ENCODE measurements around the gene METAP1D. TPM values are rescaled to one million over a fixed set of nuclear protein-coding genes. Genes with fewer than 3 reads are reported as not detected.

METAP1D gene
- total RNA-seq, 1 donor from 2014 or later = 2.5 TPM

DNA sequence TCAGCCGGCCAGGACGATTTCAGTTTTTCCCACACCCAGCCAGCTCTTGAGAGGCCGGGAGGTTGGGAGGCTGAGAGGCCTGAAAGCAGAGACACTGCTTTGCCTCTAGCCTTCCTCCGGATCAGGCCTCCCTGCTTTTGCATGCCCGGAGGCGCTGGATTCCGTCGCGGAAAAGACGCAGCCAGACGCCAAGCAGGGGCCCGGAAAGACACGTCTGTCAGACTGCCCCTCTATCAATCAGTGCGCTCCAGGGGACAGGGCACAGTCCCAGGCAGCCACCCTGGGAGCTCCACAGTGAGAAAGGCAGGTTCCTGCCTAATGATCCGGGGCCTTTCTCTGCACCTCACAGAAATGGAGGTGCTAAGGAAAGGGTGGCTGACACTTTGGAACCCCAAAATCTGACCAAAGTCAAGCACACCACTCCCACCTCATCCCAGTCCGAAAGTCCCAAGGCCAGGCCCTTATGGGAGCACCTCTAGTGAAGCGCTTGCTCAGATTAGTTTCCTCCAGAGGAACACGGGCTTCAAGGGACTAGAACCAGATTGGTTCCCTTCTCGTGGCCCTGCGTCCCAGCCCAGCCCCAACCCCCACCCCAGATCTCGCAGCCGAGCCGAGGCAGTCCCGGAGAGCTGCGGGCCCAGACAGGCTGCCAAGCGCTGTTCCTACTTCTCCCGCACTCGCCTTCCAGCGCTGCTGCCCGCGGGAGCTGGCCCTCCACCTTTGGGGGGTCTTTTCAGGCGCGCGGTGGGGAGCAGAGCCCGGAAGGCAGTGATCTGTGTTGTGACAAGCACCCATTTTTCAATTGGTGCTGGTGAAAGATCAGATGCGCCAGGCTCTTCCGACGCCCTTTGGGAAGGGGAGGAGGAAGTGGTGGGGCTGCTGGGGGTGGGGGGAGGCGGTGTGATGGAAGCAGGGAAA, 90.5 kb downstream of the METAP1D start:
- no peak for DNase-seq (ENCODE audit: extremely low read depth, low read depth, low spot score)

DNA sequence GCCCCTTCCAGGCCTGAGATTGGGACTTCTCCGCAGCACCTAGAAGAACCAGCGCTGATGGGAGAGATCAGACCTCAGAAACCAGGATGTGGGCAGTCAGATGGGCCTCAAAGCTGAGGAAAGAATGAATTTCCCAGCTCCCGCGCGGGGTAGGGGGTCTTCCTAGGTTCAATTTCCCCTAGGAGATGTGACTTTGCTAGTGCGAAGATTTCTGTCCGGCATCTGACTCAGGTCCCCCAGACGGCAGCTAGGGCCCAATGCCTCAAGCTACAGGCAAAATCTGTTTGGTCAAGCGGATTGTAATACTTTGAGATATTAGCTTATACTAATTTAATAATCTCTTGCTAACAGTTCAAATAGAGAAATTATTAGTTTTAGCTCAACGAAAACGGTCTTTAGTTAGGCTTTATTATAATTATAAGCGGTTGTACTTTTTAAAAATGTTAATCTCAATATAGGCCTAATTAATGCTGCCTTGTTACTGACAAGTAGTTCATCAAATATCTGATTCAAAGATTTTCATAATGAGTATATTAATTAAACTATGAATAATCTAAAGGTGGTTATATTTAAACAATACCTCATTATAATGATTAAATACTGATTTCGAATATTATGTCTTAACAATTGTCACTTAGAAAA, 91.4 kb downstream of the METAP1D start:
- DNase-seq (ENCODE audit: extremely low read depth, low read depth, low spot score) = no peak

DNA sequence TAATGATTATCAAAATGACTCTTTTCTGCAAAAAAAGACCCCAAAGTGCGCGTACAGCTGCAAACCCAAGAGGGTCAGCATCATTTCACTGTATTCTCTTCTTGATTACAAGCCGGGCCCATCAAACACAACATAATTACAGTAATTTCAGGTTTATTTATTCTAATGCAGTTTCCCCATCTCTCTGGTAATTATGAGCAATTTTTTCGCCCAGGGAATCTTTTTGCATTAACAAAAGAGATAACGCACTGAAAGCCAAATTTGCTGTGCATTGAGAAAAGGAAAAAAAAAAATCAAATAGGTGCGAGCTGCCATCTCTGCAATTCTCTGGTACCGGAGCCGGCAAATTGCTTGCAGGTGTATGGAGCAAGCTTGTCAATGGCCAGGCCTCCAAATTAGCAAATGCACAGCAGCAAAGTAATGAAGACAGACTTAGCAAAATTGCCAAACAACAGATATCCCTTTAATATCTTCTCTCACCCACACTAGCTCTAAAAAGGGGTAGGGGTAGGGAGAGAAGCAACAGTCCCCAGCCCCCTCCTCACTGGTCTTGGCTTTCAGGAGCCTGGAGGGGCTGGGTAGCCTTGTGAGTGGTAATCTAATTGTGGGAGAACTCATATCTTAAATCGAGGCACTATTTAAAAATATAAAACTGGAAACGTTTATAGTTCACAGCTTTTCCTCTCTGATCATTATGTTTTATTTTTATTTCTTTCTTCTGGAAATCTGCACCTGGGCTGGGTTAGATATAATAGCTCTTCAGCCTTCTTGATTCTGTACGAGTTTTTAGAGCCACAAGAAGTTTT, 92.2 kb downstream of the METAP1D start:
- DNase-seq (ENCODE audit: extremely low read depth, low read depth, low spot score) = no peak

DNA sequence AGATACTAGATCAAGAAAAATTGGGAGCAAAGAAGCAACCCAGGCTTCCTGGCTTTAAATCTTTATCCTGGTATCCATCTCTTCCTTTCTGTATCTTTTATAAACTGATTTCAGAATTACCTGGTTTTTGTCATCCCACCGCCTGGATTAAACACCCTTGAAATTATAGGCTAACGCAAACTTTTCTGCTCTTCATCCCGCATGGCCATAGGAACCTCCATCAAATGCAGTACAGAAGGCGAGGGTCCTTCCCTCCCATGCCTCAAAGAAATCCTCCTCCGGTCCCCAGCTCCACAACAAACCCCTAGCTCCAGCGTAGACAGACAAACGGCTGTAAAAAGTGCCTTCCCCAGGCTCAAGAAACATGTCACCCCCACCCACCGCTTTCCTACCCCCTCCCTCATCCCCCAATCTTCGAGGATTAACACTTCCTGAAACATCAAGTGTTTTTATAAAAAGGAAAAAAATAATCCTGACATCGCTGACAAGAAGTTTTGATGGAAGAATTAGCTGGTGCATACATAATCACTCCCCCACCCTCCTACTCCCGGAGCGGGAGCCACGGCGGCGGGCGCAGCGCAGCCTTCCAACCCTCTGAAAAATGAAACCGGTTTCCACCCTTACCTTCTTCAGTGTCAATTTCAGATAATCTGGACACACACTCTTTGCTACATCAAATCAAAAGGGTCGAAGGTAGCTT, 93.1 kb downstream of the METAP1D start:
- no peak for DNase-seq (ENCODE audit: extremely low read depth, low read depth, low spot score)

DNA sequence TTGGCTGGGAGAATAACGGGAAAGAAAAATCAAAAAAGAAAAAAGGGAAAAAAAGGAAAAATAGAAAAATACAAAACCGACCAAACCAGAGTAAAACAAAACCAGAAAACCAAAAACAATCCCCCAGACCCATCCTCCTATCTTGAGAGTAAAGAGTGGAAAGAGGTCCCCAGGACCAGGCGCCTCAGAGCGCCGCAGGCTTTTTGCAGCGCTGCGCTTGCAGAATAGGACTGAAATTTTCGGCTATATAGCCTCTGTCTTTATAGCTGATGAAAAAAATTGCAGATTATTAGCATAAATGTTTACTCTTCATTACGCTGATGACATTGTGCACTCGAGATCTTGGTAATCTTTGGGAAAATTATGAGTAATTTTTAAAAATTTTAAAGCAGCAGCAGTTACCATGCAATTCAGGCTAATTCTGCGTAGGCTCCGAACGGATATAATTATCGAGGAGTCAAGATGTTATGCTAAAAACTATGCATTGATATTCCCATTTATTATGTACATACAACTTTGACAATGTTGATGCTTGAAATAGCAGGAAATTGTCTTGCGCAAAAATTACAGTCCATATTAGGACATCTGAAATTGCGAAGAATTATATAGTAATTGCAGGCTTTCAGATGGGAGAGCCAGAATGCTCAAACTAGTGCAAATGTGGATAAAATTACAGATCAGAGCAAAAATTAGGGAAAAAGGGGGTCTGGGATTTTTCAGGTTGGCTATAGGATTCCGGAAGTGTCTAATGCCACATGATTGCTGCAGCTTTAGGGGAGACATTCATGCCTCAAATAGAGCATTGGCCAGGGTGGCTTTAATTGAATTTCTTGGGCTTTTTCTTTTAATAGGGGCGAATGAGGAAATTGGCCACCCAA, 93.9 kb downstream of the METAP1D start:
- DNase-seq (ENCODE audit: extremely low read depth, low read depth, low spot score) = no peak

DNA sequence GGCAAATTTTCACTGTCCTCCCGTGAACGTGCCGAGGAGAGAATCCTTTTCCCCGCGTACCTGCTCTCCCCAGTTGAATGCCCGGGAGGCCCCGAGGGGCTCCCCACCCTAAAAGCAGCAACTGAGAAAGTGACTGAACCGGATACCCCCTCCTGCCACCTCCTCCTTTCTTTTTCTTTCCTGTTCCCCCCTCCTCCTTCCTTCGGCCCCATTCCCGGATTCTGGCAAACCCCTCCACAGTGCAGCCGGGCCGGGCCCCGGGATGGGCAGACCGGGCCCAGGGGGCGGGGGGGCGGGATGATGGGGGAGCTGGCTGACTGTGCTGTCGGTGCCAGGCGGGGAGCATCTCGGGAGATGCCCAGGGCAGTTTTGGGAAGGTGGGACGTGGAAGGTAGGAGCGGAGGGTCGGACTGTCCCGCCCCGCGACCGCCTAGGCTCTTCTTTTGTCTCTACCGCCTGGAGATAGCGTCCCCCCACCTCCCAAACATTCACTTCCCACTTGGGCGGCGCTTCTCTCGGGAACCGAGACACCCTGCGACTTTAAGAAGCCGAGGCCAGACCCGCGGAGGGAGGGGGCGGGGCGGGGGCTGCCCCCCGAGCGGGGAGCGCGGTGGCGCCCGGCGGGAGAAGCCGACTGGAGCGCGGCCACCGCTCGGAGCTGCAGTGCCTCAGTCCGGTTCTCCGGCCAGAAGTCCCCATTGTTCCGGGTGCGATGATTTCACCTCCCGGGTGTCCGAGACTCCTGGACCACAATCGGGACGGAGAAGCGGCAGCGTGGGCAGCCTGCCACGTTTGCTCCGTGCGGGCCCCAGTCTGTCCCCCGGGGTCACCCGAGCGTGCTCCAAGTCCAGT, 94.8 kb downstream of the METAP1D start:
- no peak for DNase-seq (ENCODE audit: extremely low read depth, low read depth, low spot score)

DNA sequence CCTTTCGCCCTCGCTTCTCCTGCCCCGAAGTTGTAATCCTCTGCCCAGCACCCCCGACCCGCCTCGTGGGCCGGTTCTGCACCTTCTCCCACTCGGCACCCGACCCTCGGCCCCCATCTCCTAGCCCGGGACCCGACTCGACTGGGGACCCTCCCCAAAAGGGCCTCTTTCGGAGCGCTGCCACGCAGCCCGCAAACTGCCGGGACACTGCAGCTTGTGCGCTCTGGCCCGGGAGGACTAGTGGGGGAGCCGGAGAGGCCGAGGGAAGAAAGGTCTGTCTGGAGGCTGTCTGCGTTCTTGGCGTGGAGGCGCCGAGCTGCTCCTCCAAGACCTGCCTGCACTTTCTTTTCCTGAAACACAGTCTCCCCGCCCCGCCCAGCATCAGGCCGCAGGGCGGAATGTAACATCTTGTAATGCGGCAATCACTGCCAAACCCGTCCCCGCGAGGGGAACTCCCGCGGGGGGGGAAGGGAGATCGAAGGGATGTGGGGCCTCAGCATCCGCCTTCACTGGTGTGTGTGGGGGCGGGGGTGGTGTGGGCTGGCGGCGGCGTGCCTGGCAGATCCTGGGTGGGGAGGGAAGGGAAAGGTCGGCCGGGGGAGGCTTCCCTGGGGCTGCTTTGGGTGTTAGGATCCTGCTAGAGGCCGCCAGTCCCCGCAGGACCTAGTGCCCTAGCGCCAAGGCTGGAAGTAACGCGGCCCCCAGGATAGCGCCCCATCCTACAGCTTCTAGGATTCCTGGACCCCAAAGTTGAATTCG, 95.6 kb downstream of the METAP1D start:
- no peak for DNase-seq (ENCODE audit: extremely low read depth, low read depth, low spot score)

DNA sequence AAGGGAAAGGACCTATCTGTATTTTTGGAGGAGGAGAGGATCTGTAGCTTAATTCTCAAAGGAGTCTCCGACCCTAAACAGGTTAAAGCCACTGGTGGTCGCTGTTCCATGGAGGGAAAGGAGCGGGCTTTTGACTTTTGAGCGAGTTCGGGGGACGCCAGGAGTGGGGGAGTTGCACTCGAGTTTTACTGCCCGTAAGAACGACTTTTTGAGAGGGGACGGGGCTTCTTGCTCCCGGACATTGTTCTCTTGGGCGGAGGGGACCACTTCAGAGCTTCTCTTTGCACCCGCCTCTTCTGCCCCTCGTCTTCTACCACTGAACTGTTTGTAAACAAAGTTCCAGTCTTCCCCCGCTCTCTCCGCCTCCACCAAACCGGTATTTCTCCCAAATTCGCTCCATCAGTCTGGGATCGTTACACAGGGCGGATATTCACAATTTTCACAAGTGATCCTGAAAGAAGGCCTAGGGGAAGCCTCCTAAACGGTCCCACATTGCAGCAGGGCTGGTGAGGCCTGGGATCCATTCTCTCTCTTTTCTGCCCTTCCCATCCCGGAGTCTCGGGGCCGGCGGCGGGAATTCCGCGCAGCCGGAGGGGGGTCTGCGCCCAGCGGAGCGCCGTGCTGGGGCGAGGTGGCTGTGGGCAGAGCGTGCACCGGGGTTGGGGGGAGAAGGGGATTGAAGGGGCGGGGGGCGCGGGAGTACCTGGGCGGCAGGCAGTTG, 96.3 kb downstream of the METAP1D start:
- no peak for DNase-seq (ENCODE audit: extremely low read depth, low read depth, low spot score)

DNA sequence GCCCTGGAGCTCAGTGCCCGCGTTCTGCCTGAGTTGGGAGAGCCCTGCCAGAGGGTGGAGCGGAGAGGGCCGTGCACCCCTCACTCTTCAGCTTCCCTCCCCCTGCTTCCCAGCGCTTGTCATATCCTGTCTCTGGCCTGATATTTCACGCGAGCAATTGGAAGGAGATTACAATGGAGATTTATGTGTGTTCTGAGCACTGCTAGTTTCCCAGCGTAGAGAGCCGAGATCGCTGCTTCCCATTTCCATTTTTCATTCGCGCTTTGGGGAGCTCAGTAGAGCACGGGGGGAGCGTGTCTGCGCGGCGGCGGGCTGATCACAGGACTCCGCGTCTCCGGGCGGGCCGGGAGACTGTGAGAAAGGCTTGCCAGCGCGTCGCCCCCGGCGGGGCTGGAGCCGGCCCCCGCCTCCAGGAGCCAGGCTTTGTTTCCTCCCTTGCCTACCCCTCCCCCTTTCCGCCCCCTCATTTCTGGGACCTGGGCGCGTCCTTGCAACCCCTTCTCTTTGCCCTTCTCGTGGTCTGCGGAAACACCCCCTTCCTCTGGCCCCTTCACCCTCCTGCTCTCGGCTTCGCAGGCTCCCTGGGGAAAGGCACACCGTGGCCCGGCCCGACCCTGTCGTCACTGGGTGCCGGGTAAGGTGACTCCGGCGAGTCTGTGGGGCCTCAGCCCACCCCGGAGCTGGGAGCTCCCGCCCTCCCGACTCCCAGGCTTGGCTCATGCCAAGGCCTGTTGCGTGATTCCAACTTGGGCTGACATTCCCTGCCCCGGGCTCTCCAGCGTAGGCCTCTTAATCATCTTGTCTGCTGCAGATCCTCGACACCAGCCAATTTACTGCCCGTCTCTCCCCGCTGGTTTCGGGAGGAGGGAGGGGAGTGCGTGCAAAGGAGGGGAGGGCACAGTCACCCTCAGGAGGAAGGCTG, 97.1 kb downstream of the METAP1D start:
- DNase-seq (ENCODE audit: extremely low read depth, low read depth, low spot score) = no peak

DNA sequence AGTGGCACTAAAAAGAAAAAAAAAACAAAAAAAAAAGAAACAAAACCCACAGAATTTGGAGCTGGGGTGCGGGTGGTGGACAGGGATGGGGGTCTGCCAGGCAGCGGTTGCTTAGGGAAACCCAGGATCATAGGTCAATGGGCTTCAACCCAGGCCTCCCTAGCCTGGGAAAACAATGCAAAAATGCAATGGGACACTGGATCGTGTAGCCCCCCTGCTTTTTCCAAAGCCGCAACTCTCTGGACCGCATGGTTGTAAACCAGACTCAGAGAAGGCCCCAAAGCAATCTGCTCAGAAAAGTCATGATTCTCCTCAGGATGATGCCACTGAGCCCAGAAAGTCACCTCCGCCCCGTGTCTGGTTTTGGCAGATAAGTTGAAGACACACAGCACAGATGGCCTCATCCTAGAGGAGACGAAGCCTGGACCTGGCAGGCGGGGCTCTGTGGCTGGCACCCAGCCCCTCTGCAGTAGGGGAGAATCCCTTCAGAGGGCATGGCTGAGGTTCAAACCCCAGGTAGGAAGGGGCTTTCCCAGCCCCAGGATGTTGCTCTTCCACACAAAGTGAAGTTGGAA, 97.9 kb downstream of the METAP1D start:
- DNase-seq (ENCODE audit: extremely low read depth, low read depth, low spot score) = no peak

DNA sequence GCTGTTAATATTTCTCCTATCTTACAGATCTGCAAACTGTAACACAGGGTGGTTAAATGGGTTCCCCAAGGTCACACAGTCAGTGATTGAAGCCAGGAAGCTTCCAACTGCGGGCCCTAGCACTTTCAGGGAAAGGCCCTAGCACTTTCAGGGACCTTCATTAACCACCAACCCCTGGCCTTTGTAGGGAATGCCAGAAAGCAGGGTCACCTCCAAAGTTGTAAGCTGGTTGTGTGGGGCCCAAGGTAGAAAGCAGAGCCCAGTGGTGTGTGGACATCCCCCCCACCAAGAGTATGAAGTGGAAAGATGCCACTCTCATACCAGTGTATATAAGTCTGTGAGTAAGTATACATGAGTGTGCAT, 98.5 kb downstream of the METAP1D start:
- no peak for DNase-seq (ENCODE audit: extremely low read depth, low read depth, low spot score)

DNA sequence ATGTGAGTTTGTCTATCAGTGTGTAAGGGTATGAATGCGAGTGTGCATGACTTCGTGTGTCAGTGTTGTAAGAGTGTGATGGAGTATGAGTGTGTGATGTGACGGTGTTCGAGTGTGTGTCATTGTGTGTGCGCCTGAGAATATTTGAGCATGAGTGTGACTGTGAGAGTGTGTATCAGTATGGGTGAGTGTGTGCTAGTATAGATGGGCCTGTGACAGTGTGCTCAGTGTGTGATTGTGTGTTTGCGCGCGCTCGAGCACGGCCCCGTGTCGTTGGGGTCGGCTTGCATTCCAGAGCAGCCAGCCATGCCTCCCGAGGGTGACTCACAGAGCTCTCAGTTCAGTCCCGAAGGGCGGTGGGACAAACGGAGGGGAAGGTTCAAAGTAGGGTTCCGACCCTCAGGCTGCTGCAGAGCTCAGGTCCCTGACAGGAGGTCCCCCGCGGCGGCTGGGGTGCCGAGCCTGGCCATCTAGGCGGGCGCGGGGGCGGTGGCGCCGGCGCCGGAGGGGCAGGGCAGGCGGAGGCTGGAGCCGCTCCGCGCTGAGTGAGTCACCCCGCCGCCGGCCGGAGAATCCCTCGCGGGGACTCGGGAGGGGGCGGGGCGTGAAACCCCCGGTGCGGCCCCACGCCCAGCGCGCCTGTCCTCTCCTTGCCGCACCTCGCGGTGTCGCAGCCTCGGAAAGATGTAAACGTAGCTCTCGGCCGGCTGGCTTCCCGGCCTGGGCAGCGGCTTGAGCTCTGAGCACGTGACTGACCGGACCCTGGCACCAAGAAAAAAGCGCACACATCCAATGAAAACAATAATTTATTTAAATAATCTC, 99.1 kb downstream of the METAP1D start:
- DNase-seq (ENCODE audit: extremely low read depth, low read depth, low spot score) = no peak

DNA sequence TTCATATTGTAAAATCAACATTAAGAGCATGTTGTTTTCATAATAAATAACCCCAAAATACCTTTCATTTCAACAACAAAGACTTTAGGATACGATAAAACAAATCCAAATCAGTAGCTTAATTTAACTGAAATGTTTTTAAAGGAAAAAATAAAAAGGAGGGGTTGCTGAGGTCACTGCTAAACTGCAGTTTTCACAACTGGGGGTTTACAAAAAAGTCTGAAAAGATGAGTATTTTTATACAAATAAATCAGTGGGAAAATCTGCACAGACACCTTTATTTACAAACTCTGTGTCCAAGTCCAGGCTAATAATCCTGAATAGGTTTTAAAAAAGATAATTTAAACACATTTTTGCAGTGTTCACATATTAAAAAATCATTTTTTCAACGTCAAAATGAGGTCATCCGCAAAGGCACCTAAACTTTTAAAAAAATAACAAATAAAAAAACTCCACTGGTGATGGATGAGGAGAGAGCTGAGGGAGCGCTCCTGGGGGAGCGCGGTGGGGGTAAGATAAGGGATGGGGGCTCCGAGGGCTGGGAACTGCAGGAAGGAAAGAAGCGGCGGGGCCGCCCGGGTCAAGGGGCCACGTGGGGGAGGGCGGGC, 99.8 kb downstream of the METAP1D start:
- no peak for DNase-seq (ENCODE audit: extremely low read depth, low read depth, low spot score)

DNA sequence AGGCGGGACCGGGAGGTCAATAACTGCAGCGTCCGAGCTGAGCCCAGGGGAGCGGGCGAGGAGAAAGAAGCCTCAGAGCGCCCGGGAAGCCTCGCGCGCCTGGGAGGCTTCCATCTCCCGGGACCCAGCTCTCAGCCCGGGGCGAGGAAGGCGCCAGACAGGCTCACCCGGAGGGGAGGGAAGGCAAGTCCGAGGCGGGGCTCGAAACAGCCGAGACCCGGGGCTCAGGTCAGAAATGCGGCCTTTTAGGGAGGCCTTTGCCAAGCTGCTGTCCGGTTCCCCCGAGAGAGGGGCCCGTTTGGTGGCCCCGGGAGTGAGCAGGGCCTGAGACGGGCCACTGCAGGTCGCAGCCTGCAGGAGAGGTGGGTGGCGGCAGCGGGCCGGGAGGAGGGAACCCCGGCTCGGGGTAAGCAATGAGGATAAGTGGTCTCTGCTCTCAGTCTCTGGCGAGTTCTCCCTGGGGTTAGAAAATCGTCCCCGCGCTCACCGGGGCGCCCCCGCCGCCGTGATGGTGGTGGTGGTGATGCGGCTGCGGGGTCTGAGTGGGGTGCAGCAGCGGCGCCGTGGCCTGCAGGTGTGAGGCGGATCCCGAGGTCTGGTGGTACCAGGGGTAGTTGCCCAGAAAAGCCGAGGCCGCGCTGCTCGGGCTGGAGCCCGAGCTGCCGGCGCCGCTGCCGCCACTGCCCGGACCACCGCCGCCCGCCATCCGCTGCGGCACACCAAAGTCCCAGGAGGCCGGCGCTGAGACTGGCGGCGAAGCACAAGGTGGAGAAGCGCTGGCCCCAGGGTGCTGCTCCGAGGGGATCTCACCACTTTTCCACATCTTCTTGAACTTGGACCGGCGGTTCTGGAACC, 100.6 kb downstream of the METAP1D start:
- no peak for DNase-seq (ENCODE audit: extremely low read depth, low read depth, low spot score)

Measured in glomerular endothelial cell (primary cell).